CD4-positive, alpha-beta T cell treated with Interleukin-4 for 4 hours (primary cell): ENCODE results near the gene NEU3.
"Not testable (repeated sequence)": the region's sequence is repeated elsewhere in the genome, so short reads cannot be mapped to it uniquely, and the experiment has no call there.

Source experiments
- DNase-seq: peaks from one replicate; pipeline ENCODE4 v3.0.0-alpha.2; 2020

The NEU3 gene

DNA sequence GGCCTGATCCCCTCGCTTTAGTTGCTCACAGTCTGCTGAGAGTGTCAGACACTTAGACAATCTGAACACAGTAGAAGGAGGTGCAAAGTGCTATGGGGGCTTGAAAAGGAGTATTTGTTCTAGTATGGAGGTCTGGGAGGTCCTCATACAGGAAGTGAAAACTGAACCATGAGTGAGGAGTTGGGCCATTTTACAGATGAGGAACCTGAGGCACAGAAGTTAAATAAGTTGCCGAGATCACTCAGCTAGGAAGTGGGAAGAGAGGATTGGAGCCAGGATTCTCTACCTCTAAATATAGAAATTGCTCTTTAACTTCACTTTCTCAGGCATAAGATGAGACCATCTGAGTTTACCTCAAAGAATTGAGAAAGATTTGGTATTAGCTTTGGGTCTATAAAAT is 4.0 kb upstream of the NEU3 start:
- no peak for DNase-seq

DNA sequence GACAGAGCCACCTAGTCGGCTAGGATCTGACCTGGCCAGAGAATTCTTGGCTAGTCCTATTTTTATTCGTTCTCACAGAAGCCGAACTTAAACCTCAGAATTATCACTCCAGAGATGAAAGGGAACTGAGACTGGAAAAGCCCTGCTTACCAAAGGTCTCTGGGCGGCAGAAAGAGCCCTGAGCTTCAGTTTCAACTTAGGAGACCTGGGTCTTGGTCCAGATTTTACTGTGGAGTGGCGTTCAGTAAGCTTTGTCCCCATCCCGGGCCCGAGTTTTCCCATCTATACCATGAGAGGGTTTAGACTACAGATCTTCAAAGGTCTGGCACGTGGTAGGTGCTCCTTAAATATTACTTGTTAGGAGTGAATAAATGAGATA is 516 bp downstream of the NEU3 start:
- DNase-seq = no peak

DNA sequence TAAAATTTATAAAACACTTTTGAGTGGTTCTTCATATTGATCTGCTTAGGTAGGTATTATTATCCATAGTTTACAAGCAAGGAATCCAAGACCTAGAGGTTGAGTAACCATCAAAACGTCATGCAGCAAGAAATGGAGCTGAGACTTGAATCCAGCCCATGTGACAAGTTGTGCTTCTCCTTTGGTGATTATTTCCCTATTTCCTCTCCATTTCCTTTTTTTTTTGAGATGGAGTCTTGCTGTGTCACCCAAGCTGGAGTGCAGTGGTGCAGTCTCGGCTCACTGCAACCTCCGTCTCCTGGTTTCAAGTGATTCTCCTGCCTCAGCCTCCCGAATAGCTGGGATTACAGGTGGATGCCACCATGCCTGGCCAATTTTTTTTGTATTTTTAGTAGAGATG is 1.4 kb downstream of the NEU3 start:
- not testable (repeated sequence) for DNase-seq

DNA sequence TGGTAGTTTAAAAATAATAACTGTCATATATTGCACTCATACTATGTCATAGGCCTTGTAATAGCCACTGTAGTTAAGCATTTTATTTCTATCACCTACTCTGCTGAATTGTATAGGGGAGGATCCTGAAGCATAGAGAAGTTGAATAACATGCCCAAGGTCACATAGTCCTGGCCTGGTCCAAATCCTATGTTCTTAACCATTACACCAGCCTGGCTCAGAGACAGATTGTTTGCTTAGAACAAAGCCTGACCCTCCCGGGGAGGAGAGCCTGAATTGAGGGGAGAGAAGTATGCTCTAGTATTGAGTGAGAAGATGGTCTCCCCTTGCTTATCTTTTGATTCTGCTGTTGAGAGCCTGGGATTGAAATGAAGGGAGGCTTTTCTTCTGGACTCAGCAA is 2.2 kb downstream of the NEU3 start:
- DNase-seq = no peak

DNA sequence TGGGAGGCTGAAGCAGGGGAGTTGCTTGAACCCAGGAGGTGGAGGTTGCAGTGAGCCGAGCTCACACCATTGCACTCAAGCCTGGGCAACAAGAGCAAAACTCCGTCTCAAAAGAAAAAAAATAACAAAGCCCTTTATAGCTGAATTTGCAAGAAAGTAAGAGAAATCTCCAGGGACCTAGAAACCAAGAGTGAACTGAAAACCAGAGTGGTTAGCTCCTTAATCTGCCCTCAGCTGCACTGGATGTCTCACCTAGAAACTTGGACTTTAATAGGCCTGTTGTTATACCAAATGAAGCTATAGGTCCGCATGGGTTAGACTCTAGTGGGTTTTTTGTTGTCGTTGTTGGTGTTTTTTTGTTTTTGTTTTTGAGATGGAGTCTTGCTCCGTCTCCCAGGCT is 4.1 kb downstream of the NEU3 start:
- DNase-seq = no peak

DNA sequence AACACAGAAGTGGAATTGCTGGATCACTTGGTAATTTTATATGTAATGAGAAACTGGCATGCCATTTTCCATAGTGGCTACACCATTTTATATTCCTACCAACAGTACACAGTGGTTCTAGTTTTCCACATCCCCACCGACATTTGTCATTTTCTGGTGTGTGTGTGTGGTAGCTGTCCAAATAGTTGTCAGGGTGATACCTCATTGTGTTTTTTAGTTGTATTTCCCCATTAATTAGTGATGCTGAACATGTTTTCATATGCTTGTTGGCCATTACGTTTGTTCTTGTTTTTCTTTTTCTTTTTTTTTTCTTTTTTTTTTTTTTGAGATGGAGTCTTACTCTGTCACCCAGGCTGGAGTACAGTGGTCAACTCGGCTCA is 12.2 kb downstream of the NEU3 start:
- no peak for DNase-seq

DNA sequence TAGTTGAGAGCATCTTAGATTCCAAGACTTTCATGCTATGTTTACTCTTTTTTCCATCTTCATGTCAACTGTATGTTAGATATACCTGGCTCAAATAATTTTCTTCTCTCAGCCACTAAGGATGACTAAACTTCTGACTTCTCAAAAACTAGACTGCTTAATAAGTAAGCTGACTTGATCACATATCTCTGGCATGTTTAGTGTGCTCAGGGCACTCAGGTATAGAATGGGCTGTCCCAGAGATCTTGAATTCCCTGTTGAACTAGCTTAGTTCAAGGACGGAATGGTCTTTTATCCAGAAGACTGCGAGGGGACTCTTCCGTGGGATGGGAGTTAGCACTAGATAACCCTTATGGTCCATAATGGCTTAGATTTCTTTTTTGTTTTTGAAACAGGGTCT is 13.0 kb downstream of the NEU3 start:
- DNase-seq = no peak

DNA sequence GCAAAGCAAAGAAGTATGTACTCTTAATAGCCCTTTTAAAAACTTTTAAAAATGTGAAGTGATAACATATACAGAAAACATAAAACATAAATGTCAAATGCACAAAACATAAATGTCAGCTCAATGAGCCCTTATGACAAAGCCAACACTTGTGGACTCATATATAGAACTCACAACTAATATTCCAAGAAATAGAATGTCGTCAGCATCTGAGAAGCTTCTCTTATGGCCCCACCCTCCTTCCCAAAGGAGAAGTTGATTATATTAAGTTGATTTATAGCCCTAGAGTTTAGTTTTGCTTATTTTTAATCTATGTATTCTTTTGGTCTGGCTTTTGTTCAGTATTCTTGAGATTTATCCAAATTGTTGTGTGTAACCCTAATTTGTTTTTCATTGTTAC is 13.8 kb downstream of the NEU3 start:
- no peak for DNase-seq

DNA sequence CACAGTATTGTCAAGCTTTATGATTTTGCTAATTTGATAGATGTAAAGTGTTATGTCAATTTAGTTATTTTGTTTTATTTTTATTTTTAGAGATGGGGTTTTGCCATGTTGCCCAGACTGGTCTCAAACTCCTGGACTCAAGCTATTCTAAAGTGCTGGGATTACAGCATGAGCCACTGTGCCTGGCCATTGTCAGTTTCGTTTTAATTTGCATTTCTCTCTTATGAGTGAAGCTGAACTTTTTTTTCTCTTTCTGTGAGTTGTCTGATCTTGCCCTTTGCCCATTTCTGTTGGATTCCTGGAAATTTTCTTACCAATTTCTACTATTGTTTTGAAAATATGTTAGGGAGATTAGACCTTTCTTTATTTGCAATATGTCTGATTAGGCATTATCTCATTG is 15.5 kb downstream of the NEU3 start:
- no peak for DNase-seq

DNA sequence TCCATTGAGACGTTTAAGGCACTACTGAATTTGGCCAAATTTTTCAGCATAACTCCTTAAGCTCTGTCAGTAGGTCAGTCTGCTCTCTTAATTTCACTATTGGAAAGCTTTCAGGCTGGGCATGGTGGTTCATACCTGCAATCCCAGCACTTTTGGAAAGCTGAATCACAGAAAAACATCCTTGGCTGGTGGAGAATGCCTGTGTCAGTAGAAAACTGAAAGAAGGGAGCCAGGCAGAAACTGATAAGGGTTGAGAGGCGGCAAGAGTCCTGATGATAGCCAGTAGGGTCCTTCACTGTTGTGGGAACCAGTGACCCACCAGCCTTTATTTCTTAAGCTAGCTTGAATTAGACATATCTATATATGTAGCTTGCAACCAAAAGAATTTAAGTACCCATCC is 22.6 kb downstream of the NEU3 start:
- DNase-seq = no peak

DNA sequence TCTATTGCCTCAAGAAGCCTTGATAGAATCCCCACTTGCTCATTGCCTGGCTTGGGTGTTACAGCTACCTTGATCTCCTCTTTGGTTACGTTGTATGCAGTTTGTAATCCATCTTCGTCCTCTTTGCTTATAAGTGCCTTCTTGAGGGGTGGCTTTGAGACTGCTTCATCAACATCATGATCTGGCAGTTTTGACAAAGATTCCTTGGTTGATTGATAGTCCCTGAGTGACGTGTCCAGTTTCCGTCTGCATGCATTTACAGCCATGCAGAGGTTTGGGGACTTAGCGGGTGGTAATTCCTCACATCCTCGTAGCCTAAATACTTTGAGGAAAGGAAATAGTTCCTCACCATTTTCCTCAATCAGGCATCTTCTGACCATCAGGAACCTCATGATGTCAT is 23.1 kb downstream of the NEU3 start:
- DNase-seq = no peak

DNA sequence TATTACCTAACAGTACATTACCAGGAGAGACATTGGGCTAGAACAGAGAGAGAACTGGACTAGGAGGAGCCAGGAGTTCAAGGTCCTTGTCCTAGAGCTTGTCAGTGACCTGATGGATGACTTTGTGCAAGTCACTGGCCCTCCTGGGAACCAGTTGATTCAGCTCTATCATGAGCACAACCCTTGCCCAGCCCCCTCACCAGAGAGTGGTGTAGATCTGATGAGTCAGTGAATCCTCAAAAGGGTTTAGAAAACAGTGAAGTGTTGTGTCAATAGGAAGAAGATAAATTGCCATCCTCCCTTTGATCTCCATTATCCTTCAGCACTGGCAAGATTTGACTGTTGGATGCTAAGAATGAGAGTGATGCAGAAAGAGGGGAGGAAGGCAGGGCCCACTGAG is 24.3 kb downstream of the NEU3 start:
- no peak for DNase-seq

DNA sequence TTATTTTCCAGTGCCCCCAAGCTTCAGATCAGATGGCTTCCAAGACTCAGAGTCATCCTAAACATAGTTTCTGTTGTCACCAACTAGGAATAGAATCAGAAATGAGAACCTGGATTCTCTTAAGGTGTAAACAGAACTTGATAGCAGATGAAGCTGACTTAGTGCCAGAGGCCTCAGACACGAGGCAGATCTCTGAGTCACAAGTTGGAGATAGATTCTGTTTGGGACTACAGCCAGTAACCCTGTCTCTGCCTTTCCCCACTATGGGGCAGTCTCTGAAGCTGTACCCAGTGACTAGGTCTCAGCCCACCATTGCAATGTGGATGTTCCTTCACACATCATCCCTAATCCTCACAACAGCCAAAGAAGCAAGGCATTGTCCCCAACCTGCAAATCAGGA is 25.4 kb downstream of the NEU3 start:
- no peak for DNase-seq

DNA sequence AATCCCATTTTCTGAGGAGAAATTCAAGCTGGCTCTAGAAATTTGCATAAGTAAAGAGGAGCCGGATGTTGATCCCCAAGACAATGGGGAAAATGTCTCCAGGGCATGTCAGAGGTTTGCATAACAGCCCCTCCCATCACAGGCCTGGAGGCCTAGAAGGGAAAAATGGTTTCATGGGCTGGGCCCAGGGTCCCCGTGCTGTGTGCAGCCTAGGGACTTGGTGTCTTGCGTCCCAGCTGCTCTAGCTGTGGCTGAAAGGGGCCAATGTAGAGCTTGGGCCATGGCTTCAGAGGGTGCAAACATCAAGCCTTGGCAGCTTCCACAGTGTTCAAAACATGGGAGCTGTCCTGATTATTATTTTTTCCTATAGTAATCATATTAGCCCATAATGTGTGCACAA is 30.5 kb downstream of the NEU3 start:
- DNase-seq = not testable (repeated sequence)

DNA sequence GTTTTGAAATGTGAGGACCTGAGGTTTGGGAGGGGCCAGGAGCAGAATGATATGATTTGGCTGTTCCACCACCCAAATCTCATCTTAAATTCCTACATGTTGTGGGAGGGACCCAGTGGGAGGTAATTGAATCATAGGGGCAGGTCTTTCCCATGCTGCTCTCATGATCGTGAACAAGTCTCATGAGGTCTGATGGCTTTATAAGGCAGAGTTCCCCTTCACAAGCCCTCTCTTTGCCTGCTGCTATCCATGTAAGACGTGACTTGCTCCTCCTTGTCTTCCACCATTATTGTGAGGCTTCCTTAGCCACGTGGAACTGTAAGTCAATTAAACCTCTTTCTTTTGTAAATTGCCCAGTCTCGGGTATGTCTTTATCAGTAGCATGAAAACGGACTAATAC is 31.6 kb downstream of the NEU3 start:
- DNase-seq = not testable (repeated sequence)

DNA sequence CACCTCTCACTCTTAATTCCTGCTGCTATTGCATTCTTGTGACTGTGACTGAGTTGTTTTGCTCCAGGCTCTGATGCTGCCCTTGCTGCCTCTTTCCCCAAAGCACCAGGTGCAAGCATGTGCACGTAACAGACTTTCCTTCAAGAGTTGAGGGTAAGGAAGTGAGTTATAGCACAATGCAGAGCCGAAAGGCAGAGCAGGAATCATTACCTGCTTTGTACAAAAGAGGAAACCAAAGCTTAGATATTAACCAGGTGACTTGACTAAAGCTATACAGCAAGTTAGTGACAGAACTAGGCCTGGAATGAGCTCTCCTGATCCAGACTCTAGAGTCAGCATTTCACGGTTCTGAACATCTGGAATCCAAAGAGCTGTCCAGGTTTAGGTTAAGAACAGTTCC is 33.6 kb downstream of the NEU3 start:
- DNase-seq = no peak

DNA sequence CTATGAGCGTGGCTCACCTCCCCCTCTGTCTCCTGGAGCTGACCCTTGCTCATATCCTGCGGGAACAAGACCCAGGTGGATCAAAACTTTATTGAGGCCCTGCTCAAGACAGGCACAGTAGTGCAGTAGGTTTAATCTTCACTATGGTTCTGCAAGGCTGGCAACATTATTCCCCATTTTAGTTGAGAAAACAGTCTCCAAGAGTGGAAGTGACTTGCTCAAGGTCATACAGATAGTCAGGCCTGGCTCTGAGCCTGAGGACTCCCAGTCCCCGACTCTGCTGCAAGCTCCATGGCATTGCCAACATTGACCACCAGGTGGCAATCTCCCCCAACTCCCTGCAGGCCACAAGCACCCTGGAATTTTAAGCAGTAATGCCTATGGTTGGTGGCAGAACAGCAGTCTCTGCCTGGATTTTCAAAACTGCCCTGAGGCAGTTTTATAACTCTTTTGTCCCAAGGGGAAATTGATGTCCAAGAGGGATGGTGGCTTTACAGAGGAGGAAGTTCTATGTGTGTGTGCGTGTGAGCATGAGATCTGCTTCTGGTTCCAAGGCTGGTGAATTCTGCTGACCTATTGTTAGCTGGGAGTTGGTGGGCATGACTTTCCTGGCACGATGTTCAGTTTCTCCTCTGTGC is 34.1 kb downstream of the NEU3 start:
- peak; percentile 65 for DNase-seq

DNA sequence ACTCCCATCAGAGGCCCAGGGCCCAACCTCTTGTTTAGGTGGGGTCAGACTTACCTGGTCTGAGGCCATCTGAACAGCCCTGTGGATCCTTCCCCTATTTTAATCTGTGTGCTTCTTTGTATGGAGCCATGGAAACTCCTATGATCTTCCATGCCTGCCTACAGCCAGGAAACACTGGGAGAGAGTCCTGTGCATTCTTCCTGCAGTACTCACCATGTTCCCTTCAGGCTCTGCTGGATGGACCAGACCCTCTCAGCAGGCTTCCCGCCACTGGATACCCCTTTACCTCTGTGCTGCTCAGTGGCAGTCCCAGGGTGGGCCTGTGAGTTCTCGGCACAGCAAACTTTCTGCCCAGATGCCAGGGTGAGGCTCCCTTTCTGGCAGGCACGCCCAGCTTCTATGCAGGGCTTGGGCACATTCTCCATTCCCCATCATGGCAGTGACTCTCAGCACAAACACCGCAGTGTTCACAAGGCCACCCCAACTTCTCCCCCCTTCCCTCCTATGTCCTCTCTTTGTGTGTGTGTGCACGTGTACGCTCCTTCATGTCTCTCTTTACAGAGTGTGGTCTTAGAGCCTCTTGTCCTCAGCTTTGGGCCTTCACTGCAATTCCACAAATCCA is 34.8 kb downstream of the NEU3 start:
- DNase-seq = no peak

DNA sequence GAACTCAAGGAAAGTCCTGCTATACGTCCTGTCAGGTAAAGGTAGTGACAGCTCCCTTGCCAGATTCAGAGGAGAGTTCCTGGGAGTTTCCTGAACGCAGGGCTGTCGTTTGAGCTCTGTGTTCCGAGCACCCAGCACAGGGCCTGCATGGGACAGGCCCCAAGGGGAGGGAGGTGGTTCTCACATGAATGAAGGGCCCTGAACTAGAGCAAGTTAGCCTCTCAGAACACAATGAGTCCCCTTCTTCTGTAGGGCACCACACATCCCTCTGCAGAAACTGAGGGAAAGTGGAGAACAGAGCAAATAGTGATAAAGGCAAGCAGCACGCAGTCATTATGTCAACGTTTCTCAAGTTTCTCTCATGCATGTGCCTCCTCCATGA is 35.3 kb downstream of the NEU3 start:
- no peak for DNase-seq

DNA sequence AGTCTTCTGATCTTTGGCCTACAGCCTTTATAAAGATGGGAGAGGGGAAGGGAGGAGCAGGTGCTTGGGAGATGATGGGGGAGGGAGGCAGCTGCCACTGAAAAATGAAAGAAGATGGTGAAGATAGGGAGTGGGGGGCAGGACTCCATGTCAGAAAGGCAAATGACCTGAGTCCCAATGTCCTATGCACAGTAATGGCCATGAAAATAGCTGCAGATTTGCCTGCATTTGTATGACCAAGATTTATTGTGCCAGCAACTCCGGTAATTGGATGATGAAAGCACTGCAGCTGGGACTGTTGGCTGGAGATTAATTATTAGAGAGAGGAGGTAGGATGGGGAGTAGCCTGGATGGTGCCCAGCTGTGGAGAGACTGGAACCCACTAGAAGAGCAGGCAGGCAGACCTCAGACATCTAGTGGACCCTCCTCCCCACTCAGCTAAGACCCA is 36.1 kb downstream of the NEU3 start:
- DNase-seq = no peak

DNA sequence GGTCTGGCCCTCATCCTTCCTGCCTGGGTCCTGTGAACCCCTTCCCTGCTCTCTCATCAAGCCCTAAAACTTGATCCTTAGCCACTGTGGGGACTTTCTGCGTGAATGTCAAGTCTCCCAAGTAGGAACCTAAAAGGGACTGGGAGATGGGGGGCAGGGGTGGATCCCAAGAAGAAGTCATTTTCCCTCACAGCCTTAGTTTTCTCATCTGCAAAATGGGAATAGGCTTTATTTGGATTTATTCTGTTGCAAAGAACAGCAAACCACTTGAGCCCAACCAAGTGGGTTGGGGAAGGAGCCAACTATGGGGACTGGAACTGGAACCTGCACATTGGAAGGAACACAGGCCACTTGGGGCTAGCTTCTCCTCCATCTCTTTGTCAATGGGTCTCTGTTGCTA is 36.8 kb downstream of the NEU3 start:
- DNase-seq = no peak

DNA sequence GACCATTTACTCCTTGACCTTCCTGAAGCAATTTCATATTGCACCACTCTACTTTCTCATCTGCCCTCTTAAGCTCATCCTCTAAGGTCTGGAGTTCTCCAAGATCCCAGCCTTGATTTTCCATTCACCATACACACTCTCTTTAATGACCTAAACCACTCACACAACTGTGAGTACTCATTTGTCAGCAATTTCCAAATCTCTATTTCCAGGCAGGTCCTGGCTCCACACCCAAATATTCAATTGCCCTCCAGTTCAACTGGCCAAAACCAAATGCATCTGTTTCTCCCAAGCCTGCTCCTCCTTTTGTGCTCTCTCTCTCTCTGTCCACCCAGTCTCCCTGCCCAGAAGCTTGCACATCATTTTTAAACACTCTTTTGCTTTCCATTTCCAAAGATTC is 39.6 kb downstream of the NEU3 start:
- DNase-seq = no peak

DNA sequence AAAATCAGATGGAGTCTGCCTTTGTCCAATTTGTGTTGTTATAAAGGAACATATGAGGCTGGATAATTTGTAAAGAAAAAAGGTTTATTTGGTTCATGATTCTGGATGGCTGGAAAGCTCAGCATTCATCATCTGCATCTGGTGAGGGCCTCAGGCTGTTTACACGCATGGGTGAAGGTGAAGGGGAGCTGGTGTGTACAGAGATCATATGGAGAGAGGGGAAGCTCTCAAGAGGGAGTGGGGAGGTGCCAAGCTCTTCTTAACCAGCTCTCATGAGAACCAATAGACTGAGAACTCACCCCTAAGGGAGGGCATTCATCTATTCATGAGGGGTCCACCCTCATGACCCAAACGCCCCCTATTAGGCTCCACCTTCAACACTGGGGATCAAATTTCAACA is 40.0 kb downstream of the NEU3 start:
- DNase-seq = no peak

DNA sequence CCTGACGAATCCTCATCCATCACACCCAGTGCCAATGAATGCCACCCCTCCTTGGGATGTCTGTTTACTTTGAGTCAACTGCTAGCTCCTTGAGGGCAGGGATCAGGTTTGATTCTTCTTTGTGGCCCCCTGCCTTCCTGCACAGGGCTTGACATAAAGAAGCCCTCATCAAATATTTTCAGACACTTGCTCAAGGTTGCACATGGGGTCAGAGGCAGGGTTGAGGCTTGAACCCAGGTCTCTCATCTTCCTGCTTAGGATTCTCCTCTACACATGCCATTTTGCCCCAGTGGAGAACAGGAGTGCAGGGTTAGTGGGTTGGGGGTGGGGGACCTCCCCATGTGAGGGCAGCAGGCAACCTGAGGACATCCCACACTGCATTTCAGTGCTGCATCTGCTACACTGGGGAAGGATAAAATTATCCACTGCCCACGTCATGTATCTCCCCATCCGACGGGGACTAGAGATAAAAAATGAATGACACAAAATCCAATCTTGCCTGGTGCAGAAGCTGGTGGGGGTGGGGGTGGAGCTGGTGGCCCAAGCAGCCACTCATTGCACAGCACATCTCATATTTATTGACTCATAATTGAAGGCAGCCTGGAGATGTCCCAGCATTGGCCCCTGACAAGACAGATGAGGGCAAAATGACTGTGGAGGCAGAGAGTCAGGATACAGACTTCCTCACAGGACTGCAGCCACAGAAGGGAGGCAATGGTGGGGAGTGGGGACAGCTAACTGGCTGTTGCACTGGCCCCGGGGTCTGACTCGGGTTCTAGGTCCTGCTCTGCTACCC is 41.3 kb downstream of the NEU3 start:
- DNase-seq = no peak
